SK-N-SH (cell line): ENCODE results near the gene SPOP. TPM values are rescaled to one million over a fixed set of nuclear protein-coding genes. Genes with fewer than 3 reads are reported as not detected.

Experiments
- CTCF ChIA-PET: fragments of 300-600, 350-600 bp; formaldehyde crosslinking; extraction: SDS; loops from one replicate; lab custom pipeline; 2021; lab: Yijun Ruan, JAX
- POLR2A ChIA-PET: fragments of 350-600 bp; sonication (Branson Sonifier 250); formaldehyde crosslinking; extraction: SDS; loops from one replicate; lab custom pipeline; 2020; ENCODE audit warnings: antibody characterized with exemption, inconsistent platforms; lab: Yijun Ruan, JAX
- DNase-seq: peaks from one replicate; pipeline ENCODE4 v3.0.0; 2012
- H2AFZ ChIP-seq: fragments of 200-600 bp; sonication (generic); 2 replicates; pipeline ENCODE4 v1.8.1; 2016; ENCODE audit warnings: antibody characterized with exemption, mild to moderate bottlenecking, low read depth
- H3F3A ChIP-seq: fragments of 200-600 bp; sonication (generic); replicated peaks from 2 replicates; pipeline ENCODE3; 2016; ENCODE audit warnings: antibody characterized with exemption, mild to moderate bottlenecking; ENCODE audit not compliant: insufficient read depth
- H3K27ac ChIP-seq, 2 experiments: fragments of 200-500 bp in 1 of 2; fragments of 200-600 bp in 1 of 2; sonication (Bioruptor generic) in 1 of 2; sonication (generic), shearing (Covaris generic) in 1 of 2; 2 replicates each; pipeline versions ENCODE4 v1.5.1 to v1.6.1; 2014 to 2016; ENCODE audit warnings: low read depth in 2 of 2, inconsistent platforms in 1 of 2, low read length in 1 of 2, mild to moderate bottlenecking in 1 of 2, mixed read lengths in 1 of 2
- H3K27me3 ChIP-seq: fragments of 200-600 bp; sonication (generic), shearing (Covaris generic); 2 replicates; pipeline ENCODE4 v1.6.1; 2016; ENCODE audit warnings: mixed run types; ENCODE audit not compliant: insufficient read depth
- H3K36me3 ChIP-seq, 2 experiments: fragments of 200-500 bp in 1 of 2; fragments of 200-600 bp in 1 of 2; sonication (Bioruptor generic) in 1 of 2; sonication (generic) in 1 of 2; replicated peaks in 1 of 2; 2 replicates each; pipeline versions ENCODE3 to v1.5.1; 2014 to 2016; ENCODE audit warnings: low read length in 1 of 2, mild to moderate bottlenecking in 1 of 2; ENCODE audit not compliant: insufficient read depth in 2 of 2, control insufficient read depth in 1 of 2
- H3K4me1 ChIP-seq, 2 experiments: fragments of 200-500 bp in 1 of 2; fragments of 200-600 bp in 1 of 2; sonication (Bioruptor generic) in 1 of 2; sonication (generic), shearing (Covaris generic) in 1 of 2; 2 replicates each; pipeline versions ENCODE4 v1.5.1 to v1.6.1; 2014 to 2016; ENCODE audit warnings: low read depth in 1 of 2, low read length in 1 of 2, mixed run types in 1 of 2; ENCODE audit not compliant: insufficient read depth in 2 of 2, control insufficient read depth in 1 of 2
- H3K4me2 ChIP-seq: fragments of 200-600 bp; sonication (generic), shearing (Covaris generic); 2 replicates; pipeline ENCODE4 v1.6.1; 2017; ENCODE audit warnings: mixed run types
- H3K4me3 ChIP-seq, 2 experiments: fragments of 200-500 bp in 1 of 2; fragments of 200-600 bp in 1 of 2; sonication (Bioruptor generic) in 1 of 2; sonication (generic), shearing (Covaris generic) in 1 of 2; 2 replicates each; pipeline versions ENCODE4 v1.5.1 to v1.8.1; 2014 to 2016; ENCODE audit warnings: low read depth in 2 of 2, inconsistent platforms in 1 of 2, low read length in 1 of 2, mild to moderate bottlenecking in 1 of 2, mixed read lengths in 1 of 2, moderate library complexity in 1 of 2
- H3K79me2 ChIP-seq: fragments of 200-600 bp; sonication (generic); 2 replicates; pipeline ENCODE4 v1.8.1; 2017; ENCODE audit warnings: mild to moderate bottlenecking; ENCODE audit not compliant: insufficient read depth
- H3K9ac ChIP-seq: fragments of 200-600 bp; sonication (generic); 2 replicates; pipeline ENCODE4 v1.6.1; 2017; ENCODE audit warnings: mixed run types
- H3K9me2 ChIP-seq: fragments of 200-600 bp; sonication (generic); 2 replicates; pipeline ENCODE4 v1.6.1; 2017; ENCODE audit warnings: mixed run types
- H3K9me3 ChIP-seq: fragments of 200-600 bp; sonication (generic); 2 replicates; pipeline ENCODE4 v1.6.1; 2017; ENCODE audit warnings: mixed run types, mild to moderate bottlenecking, moderate library complexity
- H4K20me1 ChIP-seq: fragments of 200-600 bp; sonication (generic); 2 replicates; pipeline ENCODE4 v1.6.1; 2017; ENCODE audit warnings: mild to moderate bottlenecking, mixed run types; ENCODE audit not compliant: insufficient read depth
- CTCF ChIP-seq: fragments of 200-600 bp; sonication (generic); IDR thresholded peaks from 2 replicates; pipeline ENCODE4 v1.6.1; 2017; ENCODE audit warnings: antibody characterized with exemption, mild to moderate bottlenecking, moderate library complexity
- ELF1 ChIP-seq: IDR thresholded peaks from 2 replicates; pipeline ENCODE4 v1.4.0; 2012
- EP300 ChIP-seq, 2 experiments: IDR thresholded peaks; 2 replicates each; pipeline versions ENCODE4 v1.4.0 to v1.6.1; 2012; ENCODE audit warnings: borderline replicate concordance in 1 of 2, low read depth in 1 of 2, low read length in 1 of 2
- EZH2phosphoT487 ChIP-seq: fragments of 200-600 bp; sonication (generic); IDR thresholded peaks from 2 replicates; pipeline ENCODE4 v1.6.1; 2017; ENCODE audit warnings: low read depth, mixed run types, mild to moderate bottlenecking, antibody characterized with exemption, moderate library complexity, borderline replicate concordance
- GABPA ChIP-seq: IDR thresholded peaks from 2 replicates; pipeline ENCODE4 v1.4.0; 2012; ENCODE audit warnings: low read depth, mild to moderate bottlenecking
- JUND ChIP-seq: IDR thresholded peaks from 2 replicates; pipeline ENCODE4 v1.4.0; 2012
- MXI1 ChIP-seq: IDR thresholded peaks from 2 replicates; pipeline ENCODE4 v1.6.1; 2012; ENCODE audit warnings: mild to moderate bottlenecking, low read depth, low read length, improper control_type of control experiment
- NFIC ChIP-seq: IDR thresholded peaks from 2 replicates; pipeline ENCODE4 v1.4.0; 2012; ENCODE audit warnings: borderline replicate concordance
- NRF1 ChIP-seq: IDR thresholded peaks from 2 replicates; pipeline ENCODE4 v1.6.1; 2012; ENCODE audit warnings: low read depth, mild to moderate bottlenecking, low read length
- PBX3 ChIP-seq: IDR thresholded peaks from 2 replicates; pipeline ENCODE4; 2012
- POLR2AphosphoS5 ChIP-seq: IDR thresholded peaks from 2 replicates; pipeline ENCODE4 v1.6.1; 2012; ENCODE audit warnings: low read depth, low read length
- RAD21 ChIP-seq: IDR thresholded peaks from 2 replicates; pipeline ENCODE4 v1.6.1; 2012; ENCODE audit warnings: mild to moderate bottlenecking, low read length
- RXRA ChIP-seq: IDR thresholded peaks from 2 replicates; pipeline ENCODE4 v1.4.0; 2012; ENCODE audit warnings: low read depth, mild to moderate bottlenecking, borderline replicate concordance
- SIN3A ChIP-seq: IDR thresholded peaks from 2 replicates; pipeline ENCODE4 v1.6.1; 2012; ENCODE audit warnings: low read depth, mild to moderate bottlenecking, low read length, moderate library complexity, borderline replicate concordance
- SMC3 ChIP-seq: IDR thresholded peaks from 2 replicates; pipeline ENCODE4 v1.6.1; 2012; ENCODE audit warnings: low read depth, low read length, improper control_type of control experiment
- TCF12 ChIP-seq: IDR thresholded peaks from 2 replicates; pipeline ENCODE4 v1.4.0; 2012
- TEAD4 ChIP-seq: IDR thresholded peaks from 2 replicates; pipeline ENCODE4 v1.4.0; 2012; ENCODE audit warnings: mild to moderate bottlenecking, borderline replicate concordance; ENCODE audit not compliant: insufficient read depth
- USF2 ChIP-seq: fragments of 150-350 bp; IDR thresholded peaks from 2 replicates; pipeline ENCODE4 v1.6.1; 2017; ENCODE audit warnings: antibody characterized with exemption, low read length, low read depth, borderline replicate concordance
- YY1 ChIP-seq: IDR thresholded peaks from 2 replicates; pipeline ENCODE4 v1.4.0; 2012; ENCODE audit warnings: low read depth, mild to moderate bottlenecking
- ZBTB33 ChIP-seq: IDR thresholded peaks from 2 replicates; pipeline ENCODE4 v1.4.0; 2012; ENCODE audit warnings: low read depth, borderline replicate concordance
- WGBS: methylation state at CpG from one replicate; pipeline ENCODE4 v1.1.6; 2017; ENCODE audit warnings: low lambda C conversion rate; 5-methylcytosine and 5-hydroxymethylcytosine counted together
- polyA plus RNA-seq, 3 experiments: library from polyadenylated mRNA; depleted of rRNA; stranded (reverse); fragments of >200 nt; gene quantifications; 2 replicates each; pipeline ENCODE4 v1.2.3, GENCODE V29; 2012
- TF ChIP-seq, protein P1 (sequence below): fragments of 150-350 bp; IDR thresholded peaks from 2 replicates; pipeline ENCODE4 v1.6.1; 2016; ENCODE audit warnings: mild to moderate bottlenecking, low read depth, low read length

The SPOP gene
- polyA plus RNA-seq, 1 of the 3 experiments (the other 2 are of a cell fraction) = 54.0 TPM

GRCh38 chr17:49571764-49572163 lies 106.1 kb downstream of the SPOP start:
- no peak overlapping the region for H3K4me2 ChIP-seq
- no peaks in the 10 kb centered on the region for H3K9me2 ChIP-seq
- ChIA-PET POLR2A (interaction anchor here (0.9 kb wide), 1 partner anchor 248 kb away, joined by 4 read pairs; no protein-coding TSS in a partner anchor), CTCF (interaction anchor here (0.8 to 48.9 kb wide), 15 partner anchors 10 to 455 kb away, joined by 3 to 2107 read pairs (median 8); partner anchors contain the start of genes SLC35B1 and SPOP)
- peaks cover 3 to 19% of the 10 kb centered on the region in 2 experiments; a peak in 2 of 4 replicates for H3K4me1 ChIP-seq
- peaks cover 23% of the 10 kb centered on the region for H3F3A ChIP-seq
- no peaks in the 10 kb centered on the region for H3K79me2 ChIP-seq
- H3K9ac ChIP-seq = no peak overlapping the region
- no peak for DNase-seq
- no peaks in the 10 kb centered on the region for H4K20me1 ChIP-seq
- no peaks in the 10 kb centered on the region for H3K36me3 ChIP-seq
- TF ChIP-seq MXI1 (no peak), EP300 (IDR thresholded peaks at IDR 0.05; ENCODE audit: borderline replicate concordance in 1 of 2, low read depth in 1 of 2, low read length in 1 of 2) (no peak), TEAD4 (no peak)
- no peak overlapping the region for H3K4me3 ChIP-seq
- peaks cover 24% of the 10 kb centered on the region for H3K27me3 ChIP-seq
- WGBS = 14% methylated on average over 4 of the region's 4 CpGs
- H3K9me3 ChIP-seq = no peaks in the 10 kb centered on the region
- H2AFZ ChIP-seq = no peak overlapping the region
- H3K27ac ChIP-seq = no peak overlapping the region

DNA sequence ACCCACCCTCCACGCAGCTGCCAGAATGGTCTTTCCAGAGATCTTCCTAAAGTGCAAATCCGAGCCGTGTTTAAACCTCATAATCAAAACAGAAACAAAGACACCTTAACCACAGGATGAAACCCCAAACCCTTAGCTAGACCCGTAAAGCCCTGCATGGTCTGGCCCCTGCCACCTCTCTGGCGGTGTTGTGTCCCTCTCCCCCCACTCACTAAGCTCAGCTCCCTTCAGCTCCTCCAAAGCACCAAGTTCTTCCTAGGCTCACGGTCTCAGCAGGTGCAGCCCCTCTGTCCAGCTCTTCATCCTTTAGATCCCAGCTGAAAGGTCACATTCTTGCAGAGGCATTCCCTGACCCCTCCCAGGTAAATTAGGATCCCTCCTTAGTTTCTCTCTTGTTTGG lies 106.6 kb downstream of the SPOP start:
- Histone ChIP-seq H3F3A (peaks cover 23% of the 10 kb centered on the region), H3K9me2 (no peaks in the 10 kb centered on the region), H3K27me3 (peaks cover 29% of the 10 kb centered on the region), H3K27ac (no peak overlapping the region), H4K20me1 (no peaks in the 10 kb centered on the region), H3K4me1 (peaks cover 3 to 15% of the 10 kb centered on the region in 2 experiments; a peak in 2 of 4 replicates)
- CTCF ChIA-PET = interaction anchor here (0.8 to 48.9 kb wide), 23 partner anchors 10 to 456 kb away, joined by 3 to 2107 read pairs (median 7); partner anchors contain the start of genes SLC35B1 and SPOP
- no peak for TF ChIP-seq YY1
- TF ChIP-seq, protein P1, sequence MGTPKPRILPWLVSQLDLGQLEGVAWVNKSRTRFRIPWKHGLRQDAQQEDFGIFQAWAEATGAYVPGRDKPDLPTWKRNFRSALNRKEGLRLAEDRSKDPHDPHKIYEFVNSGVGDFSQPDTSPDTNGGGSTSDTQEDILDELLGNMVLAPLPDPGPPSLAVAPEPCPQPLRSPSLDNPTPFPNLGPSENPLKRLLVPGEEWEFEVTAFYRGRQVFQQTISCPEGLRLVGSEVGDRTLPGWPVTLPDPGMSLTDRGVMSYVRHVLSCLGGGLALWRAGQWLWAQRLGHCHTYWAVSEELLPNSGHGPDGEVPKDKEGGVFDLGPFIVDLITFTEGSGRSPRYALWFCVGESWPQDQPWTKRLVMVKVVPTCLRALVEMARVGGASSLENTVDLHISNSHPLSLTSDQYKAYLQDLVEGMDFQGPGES = no peak
- TF ChIP-seq RXRA = no peak
- TF ChIP-seq MXI1 = no peak
- TF ChIP-seq SMC3 = no peak
- no peak for TF ChIP-seq CTCF
- TF ChIP-seq PBX3 = no peak
- TF ChIP-seq EZH2phosphoT487 = no peak
- no peak for TF ChIP-seq NFIC
- no peak for TF ChIP-seq TCF12
- no peak for TF ChIP-seq RAD21
- no peak for TF ChIP-seq ELF1
- TF ChIP-seq SIN3A = no peak
- no peak for TF ChIP-seq NRF1
- no peak for TF ChIP-seq EP300 (IDR thresholded peaks at IDR 0.05; ENCODE audit: borderline replicate concordance in 1 of 2, low read depth in 1 of 2, low read length in 1 of 2)
- TF ChIP-seq ZBTB33 = no peak
- TF ChIP-seq GABPA = no peak
- TF ChIP-seq USF2 = no peak
- no peak for TF ChIP-seq POLR2AphosphoS5
- TF ChIP-seq JUND = no peak
- TF ChIP-seq, all 33 proteins: peak for 0
- peak; percentile 15 for DNase-seq
- no peak overlapping the region for H3K9ac ChIP-seq
- no peak overlapping the region for H2AFZ ChIP-seq
- 24% methylated on average over 6 of the region's 6 CpGs for WGBS
- H3K36me3 ChIP-seq = no peaks in the 10 kb centered on the region
- H3K4me2 ChIP-seq = no peak overlapping the region
- POLR2A ChIA-PET = interaction anchor here (0.6 to 0.9 kb wide), 2 partner anchors 129 to 249 kb away, joined by 4 read pairs; no protein-coding TSS in a partner anchor
- H3K79me2 ChIP-seq = no peaks in the 10 kb centered on the region
- H3K9me3 ChIP-seq = no peaks in the 10 kb centered on the region
- H3K4me3 ChIP-seq = no peak overlapping the region
